GM18867 (cell line): Measurements from ENCODE around the gene HS3ST5.
"Not testable (repeated sequence)": the region's sequence is repeated elsewhere in the genome, so short reads cannot be mapped to it uniquely, and the experiment has no call there.

Experiments used
- ATAC-seq: cut with Tn5 transposase; IDR thresholded peaks from one replicate; pipeline ENCODE4 v1.9.1; 2021; ENCODE audit warnings: mild to moderate bottlenecking, moderate library complexity; ENCODE audit not compliant: unreplicated experiment

Gene HS3ST5

GRCh38 chr6:114339706-114340105, 3.1 kb downstream of the HS3ST5 start:
- no peak for ATAC-seq

GRCh38 chr6:114334237-114334636, 8.6 kb downstream of the HS3ST5 start:
- ATAC-seq: peak; percentile 96

DNA sequence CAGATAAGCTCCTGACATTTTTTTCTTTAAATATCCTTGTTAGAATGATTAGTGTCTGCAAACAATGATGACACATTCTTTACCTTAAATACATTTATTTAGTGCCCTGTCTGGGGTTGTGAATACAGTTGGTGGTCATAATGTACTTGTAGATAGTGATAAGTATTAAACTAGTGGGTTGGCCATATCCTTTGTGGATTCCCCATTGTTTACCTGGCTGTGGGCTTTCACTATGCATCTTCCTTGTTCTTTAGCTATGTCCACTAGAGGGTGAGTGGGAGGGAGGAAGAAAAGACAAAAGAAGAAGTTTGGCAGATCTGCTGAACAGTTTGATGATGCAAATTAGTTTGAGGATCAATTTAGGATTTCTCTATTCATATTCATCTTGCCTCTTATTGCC, 15.7 kb downstream of the HS3ST5 start:
- no peak for ATAC-seq

DNA sequence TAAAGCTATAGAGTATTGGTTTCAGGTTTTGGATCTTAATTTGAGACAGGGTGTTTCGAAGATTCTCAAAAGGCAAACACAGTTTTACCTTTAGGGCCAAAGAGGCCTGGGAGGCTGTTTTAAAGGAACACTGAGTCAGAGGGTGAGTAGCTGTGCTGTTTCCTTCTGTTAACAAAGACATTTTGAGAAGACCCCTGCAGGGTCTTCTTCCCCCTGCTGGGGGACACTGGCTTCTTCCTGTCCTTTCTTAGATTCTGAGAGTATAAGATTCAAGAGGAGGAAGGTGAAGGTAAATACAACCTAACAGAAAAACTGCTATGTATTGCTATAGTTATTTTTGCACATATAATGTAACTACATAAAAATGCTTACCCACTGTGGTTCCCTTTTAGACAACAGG, 19.0 kb downstream of the HS3ST5 start:
- no peak for ATAC-seq

GRCh38 chr6:114319749-114320148, 23.1 kb downstream of the HS3ST5 start:
- no peak for ATAC-seq

GRCh38 chr6:114315831-114316595, 26.8 kb downstream of the HS3ST5 start:
- ATAC-seq: no peak

DNA sequence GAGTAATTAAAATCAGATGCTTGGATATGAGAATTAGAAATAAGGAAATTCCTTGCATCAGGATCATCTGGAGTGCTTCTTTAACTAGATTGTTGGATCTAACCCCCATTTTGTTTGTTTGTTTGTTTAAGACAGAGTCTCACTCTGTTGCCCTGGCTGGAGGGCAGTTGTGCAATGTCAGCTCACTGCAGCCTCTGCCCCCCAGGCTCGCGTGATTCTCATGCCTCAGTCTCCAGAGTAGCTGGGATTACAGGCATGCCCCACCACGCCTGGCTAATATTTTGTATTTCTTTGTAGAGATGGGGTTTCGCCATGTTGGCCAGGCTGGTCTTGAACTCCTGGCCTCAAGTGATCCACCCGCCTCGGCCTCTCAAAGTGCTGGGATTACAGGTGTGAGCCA, 29.0 kb downstream of the HS3ST5 start:
- ATAC-seq: not testable (repeated sequence)

- ATAC-seq: peak; percentile 97
Measured at GRCh38 chr6:114312931-114313330, 29.9 kb downstream of the HS3ST5 start.

DNA sequence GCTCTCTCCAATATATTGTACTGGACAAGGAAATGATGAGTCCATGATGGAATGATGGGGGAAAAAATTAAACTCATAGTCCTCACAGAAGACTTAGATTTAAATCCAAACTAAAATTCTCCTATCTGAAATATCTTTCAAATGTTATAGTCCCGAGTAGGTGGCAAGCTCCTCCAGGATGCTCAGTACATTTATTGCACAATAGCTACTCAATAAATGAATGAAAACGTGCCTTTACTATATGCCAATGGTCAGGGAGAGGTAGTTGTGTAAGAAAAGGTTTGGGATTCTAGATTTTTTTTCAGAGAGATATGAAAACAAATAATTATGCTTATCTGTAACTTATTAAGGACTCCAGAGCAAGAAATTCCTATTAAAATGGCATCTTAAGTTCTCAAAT, 32.8 kb downstream of the HS3ST5 start:
- ATAC-seq: no peak

GRCh38 chr6:114304304-114304887, 38.4 kb downstream of the HS3ST5 start:
- ATAC-seq: no peak

DNA sequence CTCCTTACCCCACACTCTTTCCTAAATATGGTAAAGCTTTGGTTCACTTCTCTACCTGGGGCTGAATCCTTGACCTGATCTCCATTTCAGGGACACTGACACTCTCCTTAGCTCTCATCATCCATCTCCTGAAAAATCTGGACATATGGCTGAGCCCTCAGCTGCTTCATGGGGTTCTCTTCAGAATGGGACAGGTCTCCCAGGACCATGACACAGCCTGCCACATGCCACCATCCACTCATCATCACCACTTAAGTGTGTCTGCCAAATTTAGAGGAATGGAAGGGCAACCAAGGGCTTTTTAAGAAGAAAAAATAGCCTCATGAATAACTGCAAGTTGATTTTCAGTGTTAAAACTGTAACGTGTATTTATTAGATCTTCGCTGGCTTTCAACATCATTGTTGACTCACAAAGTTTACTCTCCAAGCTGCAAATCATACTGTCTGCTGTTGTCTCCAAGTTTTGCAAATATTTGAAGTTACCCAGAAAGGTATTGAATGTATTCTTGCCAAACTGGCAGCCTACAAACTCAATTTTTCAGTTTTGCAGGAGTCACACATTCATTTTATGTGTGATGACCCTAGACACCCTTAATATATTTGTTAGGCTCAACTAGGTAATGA, 41.1 kb downstream of the HS3ST5 start:
- no peak for ATAC-seq

- no peak for ATAC-seq
Measured at GRCh38 chr6:114297135-114297534, 45.7 kb downstream of the HS3ST5 start.

- ATAC-seq: no peak
Measured at GRCh38 chr6:114292431-114292830, 50.4 kb downstream of the HS3ST5 start.

GRCh38 chr6:114291428-114291827, 51.4 kb downstream of the HS3ST5 start:
- no peak for ATAC-seq

DNA sequence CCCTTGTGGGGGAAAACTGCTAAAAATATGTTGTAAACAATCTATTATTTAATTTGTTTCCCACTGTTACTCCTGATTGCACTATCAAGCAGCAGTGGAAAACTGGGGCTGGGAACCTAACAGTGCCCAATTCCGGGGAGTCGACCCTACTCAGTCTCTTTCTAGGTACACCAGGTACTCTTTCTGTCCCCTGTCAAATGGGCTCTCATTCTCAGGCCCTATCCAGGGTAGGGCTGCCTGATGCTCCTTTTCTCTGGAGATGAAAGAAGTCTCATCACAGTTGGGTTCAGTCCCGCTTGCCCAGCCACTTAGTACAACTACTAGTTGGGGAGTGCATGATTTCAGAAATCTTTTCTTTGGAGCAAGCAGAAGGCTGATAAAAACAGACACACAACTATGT, 52.0 kb downstream of the HS3ST5 start:
- ATAC-seq: no peak

DNA sequence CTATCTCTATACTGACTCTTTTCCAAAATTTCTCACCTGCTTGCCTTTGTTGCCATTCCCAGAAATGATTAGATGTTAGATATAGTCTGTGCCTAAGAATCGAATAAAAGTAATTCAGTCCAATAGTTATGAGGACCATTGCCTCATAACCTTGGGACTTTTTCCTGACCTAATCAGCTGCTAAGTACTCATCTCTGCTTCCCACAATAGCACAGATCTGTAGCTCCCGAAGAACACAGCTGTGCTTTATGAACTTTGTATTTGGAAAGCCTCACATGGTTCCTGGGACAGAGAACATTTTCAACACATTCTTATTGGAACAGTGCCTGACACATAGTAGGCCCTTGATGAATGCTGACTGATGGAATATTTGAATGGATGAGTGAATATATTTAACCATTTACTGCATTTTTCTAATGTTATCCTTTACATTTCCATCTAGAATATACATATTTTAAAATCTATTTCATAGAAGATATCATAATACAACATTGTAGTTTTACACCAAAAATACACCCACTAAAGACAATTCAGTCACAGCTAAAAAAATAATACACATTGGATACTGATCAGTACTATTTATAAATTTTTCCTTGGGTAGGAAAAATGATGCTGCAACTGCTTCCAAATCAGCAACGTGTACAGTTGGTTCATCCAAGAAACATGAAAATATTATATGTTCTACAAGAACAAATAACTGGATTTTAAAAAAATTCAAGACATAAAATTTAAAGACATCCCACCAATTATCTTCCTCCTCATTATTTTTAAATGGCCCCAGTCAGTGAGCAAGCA, 53.9 kb downstream of the HS3ST5 start:
- no peak for ATAC-seq

DNA sequence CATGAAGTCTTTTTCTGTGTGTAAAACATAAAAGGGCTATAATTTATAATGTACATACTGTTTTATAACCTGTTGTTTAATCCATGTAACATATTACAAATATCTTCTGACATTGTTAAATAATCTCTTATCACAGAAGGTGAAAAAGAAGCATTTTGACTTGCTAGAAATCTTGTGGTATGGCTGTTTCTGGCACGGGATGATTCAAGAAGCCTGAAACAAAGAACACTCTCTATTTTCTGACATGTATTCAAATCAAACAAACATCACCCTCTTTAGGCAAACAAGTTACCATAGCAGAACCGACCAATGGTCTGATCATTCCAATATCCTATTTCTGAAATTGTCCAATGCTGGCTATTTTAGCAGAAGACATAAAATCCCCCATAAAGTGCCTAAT, 55.4 kb downstream of the HS3ST5 start:
- no peak for ATAC-seq

GRCh38 chr6:114286211-114286610, 56.6 kb downstream of the HS3ST5 start:
- no peak for ATAC-seq

DNA sequence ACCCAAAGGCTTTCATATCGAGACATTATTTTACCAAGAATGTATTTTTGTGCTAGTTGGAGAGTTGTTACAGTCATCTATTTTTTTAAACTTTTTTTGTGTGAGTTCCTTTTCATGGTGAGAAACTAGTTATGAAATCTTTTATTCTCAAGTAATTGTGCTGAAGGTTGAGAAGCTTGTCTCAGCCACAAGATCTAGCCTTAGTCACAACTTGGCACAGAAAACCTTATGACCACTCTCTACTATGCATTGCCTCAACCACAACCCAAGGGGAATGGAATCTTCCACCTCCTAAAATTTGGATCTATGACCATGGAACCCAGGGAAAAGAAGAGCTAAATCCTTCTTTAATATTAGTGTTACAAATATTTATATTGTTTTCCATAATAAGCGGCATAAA, 58.5 kb downstream of the HS3ST5 start:
- no peak for ATAC-seq

DNA sequence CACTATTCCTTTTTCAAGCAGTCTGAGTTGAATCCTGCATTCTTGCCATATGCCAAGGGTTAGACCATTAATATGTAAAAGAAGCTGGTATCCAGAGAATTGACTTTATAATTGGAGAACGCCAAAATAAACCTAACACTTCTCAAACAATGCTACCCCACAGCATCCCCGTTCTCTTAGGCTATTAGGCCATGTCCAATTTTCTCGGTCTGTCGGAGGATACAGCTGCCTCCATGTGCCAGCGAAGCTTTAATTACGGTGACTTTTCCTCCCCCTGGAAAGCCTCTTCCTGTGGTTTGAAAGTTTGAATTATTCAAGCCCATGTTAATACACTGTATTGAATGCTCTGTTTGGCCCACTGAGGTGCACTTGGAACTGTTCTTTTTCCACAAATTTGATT, 60.5 kb downstream of the HS3ST5 start:
- no peak for ATAC-seq

DNA sequence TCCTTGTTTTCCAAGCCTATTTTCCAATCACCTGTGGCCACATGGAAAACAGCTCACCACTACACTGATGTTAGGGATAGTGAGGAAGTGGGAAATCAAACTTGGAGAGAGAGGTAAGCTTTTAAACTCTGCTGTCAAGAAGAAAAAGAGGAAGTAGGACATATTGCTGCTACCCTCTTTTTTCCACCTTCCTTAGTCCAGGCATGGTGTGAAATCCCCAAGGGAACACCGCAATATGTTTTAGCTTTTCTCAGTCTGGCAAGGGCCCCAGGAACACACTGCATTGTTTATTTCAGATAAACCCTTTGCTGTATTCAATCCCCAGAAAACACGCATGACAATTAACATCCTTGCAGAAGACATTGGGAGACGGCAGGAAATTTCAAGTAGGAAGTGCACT, 61.3 kb downstream of the HS3ST5 start:
- ATAC-seq: no peak
